Loucy (cell line): ENCODE results near the gene TYRO3.

Experiments used
- H2AFZ ChIP-seq: fragments of 200-600 bp; sonication (generic); 2 replicates; pipeline ENCODE4 v1.6.0; 2016; ENCODE audit warnings: antibody characterized with exemption, mild to moderate bottlenecking, low read length, moderate library complexity
- H3F3A ChIP-seq: fragments of 200-600 bp; 2 replicates; pipeline ENCODE4 v1.6.0; 2016; ENCODE audit warnings: antibody characterized with exemption, low read depth, mild to moderate bottlenecking
- H3K27me3 ChIP-seq: fragments of 200-600 bp; sonication (generic); 2 replicates; pipeline ENCODE4 v1.6.1; 2014; ENCODE audit warnings: low read length, mild to moderate bottlenecking; ENCODE audit not compliant: insufficient read depth, poor library complexity, severe bottlenecking
- H3K36me3 ChIP-seq: fragments of 200-600 bp; sonication (generic); 2 replicates; pipeline ENCODE4 v1.6.1; 2016; ENCODE audit warnings: low read length; ENCODE audit not compliant: insufficient read depth
- H3K4me1 ChIP-seq: fragments of 200-600 bp; sonication (generic); 2 replicates; pipeline ENCODE4 v1.5.1; 2014; ENCODE audit warnings: low read length, mild to moderate bottlenecking; ENCODE audit not compliant: insufficient read depth, poor library complexity, severe bottlenecking
- H3K4me2 ChIP-seq: fragments of 200-600 bp; sonication (generic); 2 replicates; pipeline ENCODE4 v1.6.0; 2014; ENCODE audit warnings: antibody characterized with exemption, low read length, low read depth, mild to moderate bottlenecking; ENCODE audit not compliant: poor library complexity, severe bottlenecking
- H3K4me3 ChIP-seq: fragments of 200-600 bp; sonication (generic); 2 replicates; pipeline ENCODE4 v1.5.1; 2014; ENCODE audit warnings: low read length, mild to moderate bottlenecking, mixed read lengths; ENCODE audit not compliant: poor library complexity, severe bottlenecking
- H3K79me2 ChIP-seq: fragments of 200-600 bp; sonication (generic); 2 replicates; pipeline ENCODE4 v1.6.1; 2014; ENCODE audit warnings: low read length; ENCODE audit not compliant: insufficient read depth
- H3K9ac ChIP-seq: fragments of 200-600 bp; sonication (generic); 2 replicates; pipeline ENCODE4 v1.6.0; 2014; ENCODE audit warnings: mild to moderate bottlenecking, low read depth, low read length, moderate library complexity; ENCODE audit not compliant: poor library complexity, severe bottlenecking
- H3K9me2 ChIP-seq: fragments of 200-600 bp; sonication (generic); replicated peaks from 2 replicates; pipeline ENCODE4 v1.6.1; 2016; ENCODE audit warnings: low read depth, low read length, mixed read lengths
- H3K9me3 ChIP-seq: fragments of 200-600 bp; sonication (generic); 2 replicates; pipeline ENCODE4 v1.6.1; 2014; ENCODE audit warnings: mild to moderate bottlenecking, antibody characterized with exemption, low read length, low read depth; ENCODE audit not compliant: insufficient read depth
- H4K20me1 ChIP-seq: fragments of 200-600 bp; sonication (generic); 2 replicates; pipeline ENCODE4 v1.6.0; 2014; ENCODE audit warnings: antibody characterized with exemption, low read length, mild to moderate bottlenecking; ENCODE audit not compliant: insufficient read depth, poor library complexity, severe bottlenecking
- EZH2phosphoT487 ChIP-seq: fragments of 200-600 bp; IDR thresholded peaks from 2 replicates; pipeline ENCODE4 v1.6.1; 2018; ENCODE audit warnings: antibody characterized with exemption, mild to moderate bottlenecking, moderate library complexity, borderline replicate concordance
- TF ChIP-seq, protein P1 (sequence below): fragments of 200-600 bp; sonication (generic); conservative IDR thresholded peaks from 2 replicates; pipeline ENCODE4 v1.5.1; 2014; ENCODE audit warnings: mild to moderate bottlenecking, antibody characterized with exemption, low read length

Gene TYRO3

DNA sequence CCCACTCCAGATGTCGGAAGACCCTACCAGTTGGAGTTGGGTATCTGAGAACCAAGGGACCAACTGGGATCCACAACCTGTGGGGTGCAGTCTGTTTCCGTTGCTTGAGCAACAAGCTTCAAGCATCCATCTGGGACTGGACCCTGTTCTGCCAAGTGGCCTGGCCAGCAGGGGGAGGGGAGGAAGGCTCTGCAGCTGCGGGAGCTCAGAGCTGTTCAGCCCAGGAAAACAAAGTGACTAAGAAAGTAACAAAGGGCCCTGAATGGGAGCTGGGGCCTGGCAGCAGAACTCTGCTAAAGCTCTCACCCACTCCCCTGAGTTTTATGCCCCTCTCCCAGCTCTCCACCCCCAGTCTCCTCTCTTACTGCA is 2.7 kb downstream of the TYRO3 start:
- Histone ChIP-seq H3K9ac (no peak overlapping the region), H3K9me3 (no peaks in the 10 kb centered on the region), H3K27me3 (no peaks in the 10 kb centered on the region), H3K4me2 (no peak overlapping the region), H3K4me1 (peaks cover 41% of the 10 kb centered on the region), H4K20me1 (no peaks in the 10 kb centered on the region), H3K36me3 (no peaks in the 10 kb centered on the region), H2AFZ (no peak overlapping the region), H3K79me2 (no peaks in the 10 kb centered on the region), H3K4me3 (no peak overlapping the region), H3K9me2 (no peaks in the 10 kb centered on the region), H3F3A (peaks cover 5% of the 10 kb centered on the region; the same call in 1 of the 2 replicates)
- no peak for TF ChIP-seq EZH2phosphoT487
- TF ChIP-seq, protein P1, sequence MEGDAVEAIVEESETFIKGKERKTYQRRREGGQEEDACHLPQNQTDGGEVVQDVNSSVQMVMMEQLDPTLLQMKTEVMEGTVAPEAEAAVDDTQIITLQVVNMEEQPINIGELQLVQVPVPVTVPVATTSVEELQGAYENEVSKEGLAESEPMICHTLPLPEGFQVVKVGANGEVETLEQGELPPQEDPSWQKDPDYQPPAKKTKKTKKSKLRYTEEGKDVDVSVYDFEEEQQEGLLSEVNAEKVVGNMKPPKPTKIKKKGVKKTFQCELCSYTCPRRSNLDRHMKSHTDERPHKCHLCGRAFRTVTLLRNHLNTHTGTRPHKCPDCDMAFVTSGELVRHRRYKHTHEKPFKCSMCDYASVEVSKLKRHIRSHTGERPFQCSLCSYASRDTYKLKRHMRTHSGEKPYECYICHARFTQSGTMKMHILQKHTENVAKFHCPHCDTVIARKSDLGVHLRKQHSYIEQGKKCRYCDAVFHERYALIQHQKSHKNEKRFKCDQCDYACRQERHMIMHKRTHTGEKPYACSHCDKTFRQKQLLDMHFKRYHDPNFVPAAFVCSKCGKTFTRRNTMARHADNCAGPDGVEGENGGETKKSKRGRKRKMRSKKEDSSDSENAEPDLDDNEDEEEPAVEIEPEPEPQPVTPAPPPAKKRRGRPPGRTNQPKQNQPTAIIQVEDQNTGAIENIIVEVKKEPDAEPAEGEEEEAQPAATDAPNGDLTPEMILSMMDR = no peak

DNA sequence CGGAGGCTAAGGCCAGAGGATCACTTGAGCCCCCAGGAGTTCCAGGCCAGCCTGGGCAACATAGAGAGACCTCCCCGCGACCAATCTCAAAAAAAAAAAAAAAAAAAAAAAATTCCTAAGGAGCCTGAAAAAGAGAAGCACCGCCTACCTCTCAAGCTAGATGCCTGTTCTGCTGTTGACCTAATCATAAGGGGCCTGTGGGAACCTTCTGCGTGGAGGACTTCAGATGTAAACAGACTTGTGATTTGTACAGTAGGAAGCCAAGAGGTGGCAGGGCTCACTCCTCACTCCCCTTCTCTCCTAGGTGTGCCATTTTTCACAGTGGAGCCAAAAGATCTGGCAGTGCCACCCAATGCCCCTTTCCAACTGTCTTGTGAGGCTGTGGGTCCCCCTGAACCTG is 3.2 kb downstream of the TYRO3 start:
- Histone ChIP-seq H3K36me3 (no peaks in the 10 kb centered on the region), H3K9me2 (no peaks in the 10 kb centered on the region), H3K4me2 (no peak overlapping the region), H3K79me2 (no peaks in the 10 kb centered on the region), H3F3A (peaks cover 5% of the 10 kb centered on the region; the same call in 1 of the 2 replicates), H3K4me1 (peaks cover 41% of the 10 kb centered on the region), H3K9ac (no peak overlapping the region), H3K4me3 (no peak overlapping the region), H2AFZ (no peak overlapping the region), H3K27me3 (no peaks in the 10 kb centered on the region), H3K9me3 (no peaks in the 10 kb centered on the region), H4K20me1 (no peaks in the 10 kb centered on the region)
- TF ChIP-seq, protein P1 = no peak
- TF ChIP-seq EZH2phosphoT487 = no peak

GRCh38 chr15:41562784-41563198 is 3.8 kb downstream of the TYRO3 start:
- TF ChIP-seq, protein P1 = no peak
- no peak for TF ChIP-seq EZH2phosphoT487
- H3K27me3 ChIP-seq = no peaks in the 10 kb centered on the region
- no peaks in the 10 kb centered on the region for H3K79me2 ChIP-seq
- no peaks in the 10 kb centered on the region for H3K9me3 ChIP-seq
- H3K36me3 ChIP-seq = no peaks in the 10 kb centered on the region
- no peak overlapping the region for H3K4me3 ChIP-seq
- no peaks in the 10 kb centered on the region for H4K20me1 ChIP-seq
- peaks cover 39% of the 10 kb centered on the region for H3K4me1 ChIP-seq
- H3F3A ChIP-seq = peaks cover 5% of the 10 kb centered on the region; the same call in 1 of the 2 replicates
- no peak overlapping the region for H3K4me2 ChIP-seq
- no peaks in the 10 kb centered on the region for H3K9me2 ChIP-seq
- no peak overlapping the region for H3K9ac ChIP-seq
- H2AFZ ChIP-seq = no peak overlapping the region
